NCI-H526 treated with DMSO at 0.1 percent for 48 hours (cell line): Measurements from ENCODE around the gene COL5A1.
A peak's percentile ranks its signal among the peaks of the same experiment; 100 is the strongest.

Experiments
- DNase-seq: peaks from one replicate; lab custom pipeline; 2025; lab: John Stamatoyannopoulos, UW

The COL5A1 gene

GRCh38 chr9:134641173-134641989, at the start of gene COL5A1:
Gene COL5A1 (plus strand): TSS chr9:134641803. CDS start chr9:134642188, 385 bp downstream.
- DNase-seq, result peak; percentile 30

GRCh38 chr9:134592018-134592818, 49.4 kb upstream of the COL5A1 start:
- DNase-seq, result no peak

GRCh38 chr9:134592819-134593200, 48.8 kb upstream of the COL5A1 start:
- no peak for DNase-seq

- no peak for DNase-seq
Observed at GRCh38 chr9:134593286-134594077, 48.1 kb upstream of the COL5A1 start.

- no peak for DNase-seq
Observed at GRCh38 chr9:134594078-134594941, 47.3 kb upstream of the COL5A1 start.

- DNase-seq, result no peak
Observed at GRCh38 chr9:134595014-134595413, 46.6 kb upstream of the COL5A1 start.

- no peak for DNase-seq
Observed at GRCh38 chr9:134597041-134597913, 44.3 kb upstream of the COL5A1 start.

GRCh38 chr9:134597957-134598883, 43.4 kb upstream of the COL5A1 start:
- DNase-seq, result no peak

GRCh38 chr9:134598884-134599245, 42.7 kb upstream of the COL5A1 start:
- no peak for DNase-seq

GRCh38 chr9:134600371-134600770, 41.2 kb upstream of the COL5A1 start:
- DNase-seq, result no peak

GRCh38 chr9:134600836-134601638, 40.6 kb upstream of the COL5A1 start:
- DNase-seq, result no peak

GRCh38 chr9:134601764-134602163, 39.8 kb upstream of the COL5A1 start:
- DNase-seq, result no peak

GRCh38 chr9:134602547-134603362, 38.8 kb upstream of the COL5A1 start:
- no peak for DNase-seq

GRCh38 chr9:134604834-134605233, 36.8 kb upstream of the COL5A1 start:
- DNase-seq, result no peak

- DNase-seq, result no peak
Observed at GRCh38 chr9:134605351-134605965, 36.1 kb upstream of the COL5A1 start.

GRCh38 chr9:134605966-134606357, 35.6 kb upstream of the COL5A1 start:
- no peak for DNase-seq
